ENCODE results near the gene UBR3.
A peak's percentile ranks its signal among the peaks of the same experiment; 100 is the strongest.

UBR3 gene

GRCh38 chr2:170054997-170055396, 227.7 kb downstream of the UBR3 start:
- no peak for DNase-seq

GRCh38 chr2:170056900-170057299, 229.6 kb downstream of the UBR3 start:
- no peak for DNase-seq

GRCh38 chr2:170063456-170064235, 236.4 kb downstream of the UBR3 start:
- no peak for DNase-seq

GRCh38 chr2:170070778-170071177, 243.5 kb downstream of the UBR3 start:
- DNase-seq: no peak

- DNase-seq: peak in 1 of 2 experiments; percentile 33
Observed at GRCh38 chr2:170073288-170073687, 246.0 kb downstream of the UBR3 start.

- no peak for DNase-seq
Observed at GRCh38 chr2:170076189-170076588, 248.9 kb downstream of the UBR3 start.

GRCh38 chr2:170077830-170078569, 250.7 kb downstream of the UBR3 start:
- DNase-seq: no peak

GRCh38 chr2:170084820-170085491, 257.7 kb downstream of the UBR3 start:
- no peak for DNase-seq

- no peak for DNase-seq
Observed at GRCh38 chr2:170086117-170086688, 258.9 kb downstream of the UBR3 start.

- DNase-seq: no peak
Observed at GRCh38 chr2:170086751-170087412, 259.6 kb downstream of the UBR3 start.

GRCh38 chr2:170087413-170087793, 260.1 kb downstream of the UBR3 start:
- DNase-seq: no peak

- DNase-seq: no peak
Observed at GRCh38 chr2:170088776-170089175, 261.5 kb downstream of the UBR3 start.

- DNase-seq: no peak
Observed at GRCh38 chr2:170090229-170090628, 263.0 kb downstream of the UBR3 start.

- DNase-seq: no peak
Observed at GRCh38 chr2:170091436-170091835, 264.2 kb downstream of the UBR3 start.

GRCh38 chr2:170092436-170093060, 265.3 kb downstream of the UBR3 start:
- DNase-seq: no peak

- no peak for DNase-seq
Observed at GRCh38 chr2:170095380-170095779, 268.1 kb downstream of the UBR3 start.

GRCh38 chr2:170098626-170099312, 271.5 kb downstream of the UBR3 start:
- no peak for DNase-seq

GRCh38 chr2:170101789-170102188, 274.5 kb downstream of the UBR3 start:
- DNase-seq: no peak

- no peak for DNase-seq
Observed at GRCh38 chr2:170106102-170106840, 279.0 kb downstream of the UBR3 start.

- no peak for DNase-seq
Observed at GRCh38 chr2:170113168-170113894, 286.1 kb downstream of the UBR3 start.
